Esophagus squamous epithelium (tissue), 5 donors: Measurements from ENCODE around the gene COG6. TPM values are rescaled to one million over a fixed set of nuclear protein-coding genes. Genes with fewer than 3 reads are reported as not detected.

Experiments used
- DNase-seq: peaks from one replicate; lab custom pipeline; 2025; lab: John Stamatoyannopoulos, UW
- H3K27ac ChIP-seq, 4 donors: fragments of 200-600 bp; sonication (generic); one replicate each; pipeline ENCODE4 v1.5.1; 2016 to 2019; ENCODE audit warnings: mild to moderate bottlenecking in 1 of 4
- H3K27me3 ChIP-seq, 4 donors: fragments of 200-600 bp; sonication (generic); 1 replicate in 3 of 4; 2 replicates in 1 of 4; pipeline versions ENCODE4 v1.5.1 to v1.6.0; 2017 to 2021; ENCODE audit warnings: antibody characterized with exemption in 1 of 4
- H3K36me3 ChIP-seq, 3 donors: fragments of 200-600 bp; sonication (generic); one replicate each; pipeline ENCODE4 v1.5.1; 2016 to 2019
- H3K4me1 ChIP-seq, 3 donors: fragments of 200-600 bp; sonication (generic); one replicate each; pipeline ENCODE4 v1.5.1; 2017 to 2019
- H3K4me3 ChIP-seq, 4 donors: fragments of 200-600 bp; sonication (generic); 1 replicate in 3 of 4; 2 replicates in 1 of 4; pipeline ENCODE4 v1.5.1; 2016 to 2019; ENCODE audit warnings: mild to moderate bottlenecking in 2 of 4, moderate library complexity in 1 of 4
- H3K9me3 ChIP-seq, 3 donors: fragments of 200-600 bp; sonication (generic); one replicate each; pipeline ENCODE4 v1.5.1; 2016 to 2019
- CTCF ChIP-seq, 6 experiments: fragments of 450-650 bp in 4 of 6; fragments of 200-600 bp in 2 of 6; sonication (generic) in 2 of 6; IDR thresholded peaks; one replicate each; pipeline ENCODE4 v1.5.1; 2016 to 2019; ENCODE audit warnings: antibody characterized with exemption in 6 of 6, mild to moderate bottlenecking in 4 of 6, moderate library complexity in 4 of 6
- POLR2A ChIP-seq, 4 donors: fragments of 450-650 bp; IDR thresholded peaks; one replicate each; pipeline ENCODE4 v1.6.1; 2017; ENCODE audit warnings: antibody characterized with exemption in 4 of 4, mild to moderate bottlenecking in 4 of 4, moderate library complexity in 3 of 4
- WGBS, 2 donors: methylation state at CpG; one replicate each; pipeline ENCODE4 v1.1.5; 2018; 5-methylcytosine and 5-hydroxymethylcytosine counted together
- intact Hi-C: fragments of 100-400 bp; cut with DNase I; formaldehyde crosslinking; loops from one replicate; pipeline ENCODE4 v1.15.0; 2022
- total RNA-seq, 4 donors: library from RNA; depleted of rRNA; stranded (reverse); fragments of >200 nt; gene quantifications; one replicate each; pipeline ENCODE4 v1.1.0, GENCODE V29; 2016
- donor health status: DM: yes; HTN: yes; CAD: no.

COG6 gene
- total RNA-seq, 4 donors from 2014 or later: 10.5 to 18.9 (median 14.9) TPM

- intact Hi-C loops: no loop called here
- H3K9me3 ChIP-seq: no peaks in the 10 kb centered on the region
- H3K4me3 ChIP-seq: peak overlapping the region; percentile 63 to 97 (median 96)
- H3K36me3 ChIP-seq: peaks cover 0 to 15% (median 0%) of the 10 kb centered on the region in 3 donors
- H3K27ac ChIP-seq: peak overlapping the region in 2 of 4 donors; percentile 87 to 90
- H3K27me3 ChIP-seq: no peaks in the 10 kb centered on the region
- H3K4me1 ChIP-seq: peaks cover 0 to 23% (median 8%) of the 10 kb centered on the region in 3 donors
- 13 to 16% methylated on average over 7 of the region's 7 CpGs for WGBS, 2 donors
- no peak for TF ChIP-seq CTCF (IDR thresholded peaks at IDR 0.05)
- no peak for TF ChIP-seq POLR2A (IDR thresholded peaks at IDR 0.05)
- no peak for DNase-seq
Observed at GRCh38 chr13:39656325-39656677, 839 bp downstream of the COG6 start.

GRCh38 chr13:39663508-39663907 is 8.0 kb downstream of the COG6 start:
- Histone ChIP-seq H3K27me3 (no peaks in the 10 kb centered on the region), H3K9me3 (no peaks in the 10 kb centered on the region), H3K36me3 (peaks cover 0 to 61% (median 0%) of the 10 kb centered on the region in 3 donors), H3K4me3 (no peak overlapping the region), H3K4me1 (no peaks in the 10 kb centered on the region), H3K27ac (no peak overlapping the region)
- WGBS, 2 donors: 89 to 100% methylated on average over 1 of the region's 1 CpG
- no peak for TF ChIP-seq POLR2A (IDR thresholded peaks at IDR 0.05)
- TF ChIP-seq CTCF (IDR thresholded peaks at IDR 0.05): no peak
- intact Hi-C loops: no loop called here
- DNase-seq: no peak

GRCh38 chr13:39663958-39664357 is 8.5 kb downstream of the COG6 start:
- Histone ChIP-seq H3K27me3 (no peaks in the 10 kb centered on the region), H3K4me1 (no peaks in the 10 kb centered on the region), H3K4me3 (no peak overlapping the region), H3K27ac (no peak overlapping the region), H3K9me3 (no peaks in the 10 kb centered on the region), H3K36me3 (peaks cover 0 to 65% (median 0%) of the 10 kb centered on the region in 3 donors)
- 46 to 64% methylated on average over 2 of the region's 2 CpGs for WGBS, 2 donors
- intact Hi-C loops: no loop called here
- no peak for TF ChIP-seq POLR2A (IDR thresholded peaks at IDR 0.05)
- TF ChIP-seq CTCF (IDR thresholded peaks at IDR 0.05): no peak
- no peak for DNase-seq

GRCh38 chr13:39665763-39666162 is 10.3 kb downstream of the COG6 start:
- peaks cover 0 to 57% (median 0%) of the 10 kb centered on the region in 3 donors for H3K36me3 ChIP-seq
- no peaks in the 10 kb centered on the region for H3K4me1 ChIP-seq
- WGBS, 2 donors: 83 to 95% methylated on average over 1 of the region's 1 CpG
- DNase-seq: no peak
- no peak for TF ChIP-seq POLR2A (IDR thresholded peaks at IDR 0.05)
- TF ChIP-seq CTCF (IDR thresholded peaks at IDR 0.05): no peak
- H3K9me3 ChIP-seq: no peaks in the 10 kb centered on the region
- H3K4me3 ChIP-seq: no peak overlapping the region
- intact Hi-C loops: no loop called here
- H3K27me3 ChIP-seq: no peaks in the 10 kb centered on the region
- no peak overlapping the region for H3K27ac ChIP-seq

GRCh38 chr13:39670445-39670844 is 15.0 kb downstream of the COG6 start:
- Histone ChIP-seq H3K27me3 (no peaks in the 10 kb centered on the region), H3K4me1 (no peaks in the 10 kb centered on the region), H3K27ac (no peak overlapping the region), H3K4me3 (no peak overlapping the region), H3K36me3 (peaks cover 0 to 33% (median 0%) of the 10 kb centered on the region in 3 donors), H3K9me3 (no peaks in the 10 kb centered on the region)
- intact Hi-C loops: no loop called here
- 89 to 91% methylated on average over 2 of the region's 2 CpGs for WGBS, 2 donors
- DNase-seq: no peak
- TF ChIP-seq POLR2A (IDR thresholded peaks at IDR 0.05) (no peak), CTCF (IDR thresholded peaks at IDR 0.05) (no peak)
